ENCODE data around the gene LGALS9C.
A peak's percentile ranks its signal among the peaks of the same experiment; 100 is the strongest.
"Not testable (repeated sequence)": the region's sequence is repeated elsewhere in the genome, so short reads cannot be mapped to it uniquely, and the experiment has no call there.

LGALS9C gene

DNA sequence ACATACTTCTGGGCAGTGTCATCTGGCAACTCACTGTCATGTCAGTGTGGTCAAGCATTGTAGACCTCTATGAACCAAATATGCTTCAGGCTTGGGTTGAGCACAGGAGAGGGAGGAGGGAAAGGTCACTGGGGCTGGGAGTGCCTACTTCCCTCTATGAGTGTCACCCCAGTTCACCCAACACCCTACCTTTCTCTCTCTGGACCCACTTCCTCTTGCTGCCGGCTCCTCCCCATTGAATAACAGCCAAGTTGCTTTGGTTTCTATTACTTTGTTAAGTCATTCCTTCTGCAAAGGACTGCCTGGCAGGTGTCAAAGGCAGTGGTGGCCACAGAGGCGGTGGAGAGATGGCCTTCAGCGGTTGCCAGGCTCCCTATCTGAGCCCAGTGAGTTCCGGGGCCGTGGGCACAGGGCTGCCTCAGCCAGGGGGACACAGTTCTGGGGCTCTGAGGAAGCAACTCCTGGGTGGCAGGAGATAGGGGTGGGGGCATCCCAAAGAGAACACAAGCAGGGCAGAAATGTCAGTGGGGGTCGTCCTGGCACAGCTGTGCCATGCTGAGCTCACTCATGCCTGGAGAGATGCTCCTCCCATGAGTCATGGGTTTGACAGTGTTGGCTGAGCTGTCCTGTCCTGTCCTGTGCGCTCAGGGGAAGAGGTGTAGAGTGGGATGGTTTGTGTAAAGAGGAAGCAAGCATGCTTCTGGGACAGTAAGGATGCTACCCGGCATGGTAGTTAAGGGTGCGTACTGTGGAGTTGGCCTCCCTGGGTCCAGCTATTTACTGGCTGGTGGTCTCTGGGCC lies at the start of gene LGALS9C:
LGALS9C (plus strand) TSS at position 282 of the 801 bp plus-strand sequence; CDS start at position 348, 66 bp downstream.
- not testable (repeated sequence) for DNase-seq

DNA sequence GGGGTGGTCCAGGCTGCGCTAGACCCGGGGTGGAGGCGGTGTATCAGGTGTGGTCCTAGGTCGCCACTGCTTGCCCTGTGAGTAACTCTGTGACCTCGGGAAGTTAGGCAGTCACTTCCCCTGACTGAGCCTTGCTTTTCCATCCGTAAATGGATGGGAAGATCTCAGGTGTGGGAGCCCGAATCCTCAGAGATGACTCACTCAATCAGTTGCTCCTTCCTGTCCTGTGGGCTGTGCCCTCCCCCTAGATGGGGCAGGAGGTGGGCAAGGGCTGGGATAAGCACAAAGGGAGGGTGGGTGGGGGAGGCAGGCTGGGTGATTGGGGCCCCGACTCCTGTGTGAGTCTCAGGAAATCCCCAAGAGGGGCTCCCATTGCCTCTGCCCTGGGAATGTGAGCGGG lies 44.4 kb upstream of the LGALS9C start:
- not testable (repeated sequence) for DNase-seq

DNA sequence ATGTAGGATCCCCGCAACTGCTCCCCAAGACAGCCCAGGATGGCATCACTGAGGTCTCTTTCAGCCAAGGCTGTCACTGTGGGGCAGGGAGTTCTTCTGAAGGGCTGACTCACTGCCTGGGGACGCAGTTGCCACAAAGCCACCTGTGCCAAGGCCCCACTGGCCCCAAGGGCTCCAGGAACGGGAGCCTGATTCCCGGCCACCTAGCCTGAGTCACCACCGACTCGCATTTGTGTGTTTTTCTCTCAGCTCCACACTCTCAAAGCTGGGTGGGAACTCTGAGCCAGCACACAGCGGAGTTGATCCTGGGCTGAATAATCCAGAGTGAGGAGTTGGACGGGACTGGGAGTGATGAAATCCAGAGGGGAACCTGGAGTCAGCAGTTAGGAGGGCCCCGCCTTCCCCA lies 37.1 kb upstream of the LGALS9C start:
- not testable (repeated sequence) for DNase-seq

DNA sequence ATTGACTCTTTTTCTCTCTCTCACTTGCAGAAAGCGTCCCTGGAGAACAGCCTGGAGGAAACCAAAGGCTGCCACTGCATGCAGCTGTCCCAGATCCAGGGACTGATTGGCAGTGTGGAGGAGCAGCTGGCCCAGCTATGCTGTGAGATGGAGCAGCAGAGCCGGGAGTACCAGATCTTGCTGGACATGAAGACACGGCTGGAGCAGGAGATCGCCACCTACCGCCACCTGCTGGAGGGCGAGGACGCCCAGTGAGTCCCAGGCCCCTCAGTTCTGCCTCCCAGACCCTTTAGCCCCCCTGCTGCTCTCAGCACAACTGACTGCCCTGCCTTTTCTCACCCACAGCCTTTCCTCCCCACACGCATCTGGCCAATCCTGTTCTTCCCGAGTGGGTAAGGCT lies 34.5 kb upstream of the LGALS9C start:
- DNase-seq = not testable (repeated sequence)

DNA sequence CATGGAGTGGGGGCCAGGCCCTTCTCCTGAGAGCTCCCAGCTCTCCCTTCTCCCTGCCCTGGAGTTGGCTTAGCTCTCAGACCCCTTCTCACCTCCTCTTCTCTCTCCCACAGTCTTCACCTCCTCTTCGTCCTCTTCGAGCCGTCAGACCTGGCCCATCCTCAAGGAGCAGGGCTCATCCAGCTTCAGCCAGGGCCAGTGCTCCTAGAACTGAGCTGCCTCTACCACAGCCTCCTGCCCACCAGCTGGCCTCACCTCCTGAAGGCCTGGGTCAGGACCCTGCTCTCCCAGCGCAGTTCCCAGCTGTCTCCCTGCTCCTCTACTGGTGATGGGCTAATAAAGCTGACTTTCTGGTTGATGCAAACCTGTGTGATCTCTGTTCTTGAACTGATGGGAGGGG lies 34.1 kb upstream of the LGALS9C start:
- not testable (repeated sequence) for DNase-seq

DNA sequence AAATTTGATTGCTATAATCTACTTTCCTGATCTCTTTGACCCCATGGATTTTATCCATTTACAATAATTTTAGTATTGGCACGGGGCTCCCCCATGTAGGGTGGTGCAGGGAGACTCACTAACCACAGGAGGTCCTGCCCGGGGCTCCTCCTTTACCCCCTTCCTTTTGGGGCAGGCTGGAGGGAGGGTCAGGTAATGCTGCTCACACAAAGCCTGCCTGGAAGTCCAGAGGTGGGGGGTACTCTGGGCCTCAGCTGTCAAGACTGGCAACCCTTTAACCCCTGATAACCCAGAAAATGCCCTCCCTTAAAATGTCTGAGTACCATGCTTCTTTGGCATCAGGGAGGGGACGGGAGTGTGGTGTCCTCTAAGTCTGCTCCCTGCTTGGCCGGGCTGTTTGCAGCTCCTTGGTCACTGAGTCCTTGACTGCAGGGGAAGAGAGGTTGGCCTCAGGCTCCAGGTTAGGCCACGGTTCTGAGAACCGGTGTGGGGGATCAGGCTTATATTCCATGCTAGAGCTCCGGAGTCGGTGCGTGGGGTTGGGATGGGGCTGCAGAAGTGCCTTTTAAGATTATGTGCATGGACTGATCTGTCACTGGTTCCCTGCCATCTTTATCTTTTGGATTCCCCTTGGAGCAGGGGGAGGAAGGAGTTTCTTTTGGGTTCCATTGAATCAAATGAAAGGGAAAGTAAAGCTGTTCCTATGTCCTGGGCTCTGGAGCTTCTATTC lies 28.9 kb upstream of the LGALS9C start:
- not testable (repeated sequence) for DNase-seq

DNA sequence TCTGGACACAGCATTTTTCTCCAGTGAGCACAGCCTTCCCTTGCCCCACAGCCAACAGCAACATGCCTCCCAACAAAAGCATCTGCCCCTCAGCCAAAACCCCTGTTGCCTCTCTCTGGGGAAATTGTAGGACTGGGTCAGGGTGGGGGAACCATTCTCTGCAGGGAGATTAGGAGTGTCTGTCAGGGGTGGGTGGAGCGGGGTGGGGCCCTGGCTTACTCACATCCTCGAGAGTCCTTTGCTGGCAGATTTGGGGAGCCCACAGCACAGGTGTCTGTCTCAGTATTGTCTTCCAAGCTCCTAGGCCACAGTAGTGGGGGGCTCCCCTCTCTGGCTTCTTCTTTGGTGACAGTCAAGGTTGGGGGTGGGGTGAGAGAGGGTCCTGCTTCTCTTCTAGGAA lies 28.3 kb upstream of the LGALS9C start:
- not testable (repeated sequence) for DNase-seq

DNA sequence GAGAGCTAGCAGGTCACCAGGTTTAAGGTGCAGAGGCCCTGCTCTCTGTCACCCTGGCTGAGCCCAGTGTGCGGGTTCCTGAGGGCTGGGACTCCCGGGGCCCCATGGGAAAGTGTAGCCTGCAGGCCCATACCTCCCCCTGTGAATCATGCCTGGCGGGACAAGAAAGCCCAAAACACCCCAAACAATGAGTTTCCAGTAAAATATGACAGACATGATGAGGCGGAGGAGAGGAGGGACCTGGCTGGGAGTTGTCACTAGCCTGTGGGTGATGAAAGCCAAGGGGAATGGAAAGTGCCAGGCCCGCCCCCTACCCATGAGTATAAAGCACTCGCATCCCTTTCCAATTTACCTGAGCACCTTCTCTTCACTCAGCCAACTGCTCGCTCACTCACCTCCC lies 26.8 kb upstream of the LGALS9C start:
- DNase-seq = not testable (repeated sequence)

DNA sequence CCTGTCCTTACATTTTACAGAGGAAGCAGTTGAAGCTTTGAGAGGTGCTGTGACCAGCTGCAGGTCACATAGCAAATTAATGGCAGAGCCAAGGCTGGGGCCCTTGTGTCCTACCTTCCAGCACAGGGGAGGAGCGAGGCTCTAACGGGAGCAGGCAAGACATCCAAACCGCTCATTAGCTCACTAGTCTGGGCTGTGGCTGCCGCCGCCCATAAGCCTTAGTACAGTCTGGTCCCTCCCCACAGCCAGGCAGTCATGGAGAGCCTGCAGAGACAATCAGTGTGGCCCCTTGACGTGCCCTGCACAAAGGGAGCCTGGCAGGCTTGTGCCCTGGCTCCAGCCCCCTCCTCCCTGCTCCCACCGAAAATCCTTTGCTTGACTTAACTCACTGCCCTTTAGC lies 25.6 kb upstream of the LGALS9C start:
- DNase-seq = not testable (repeated sequence)

DNA sequence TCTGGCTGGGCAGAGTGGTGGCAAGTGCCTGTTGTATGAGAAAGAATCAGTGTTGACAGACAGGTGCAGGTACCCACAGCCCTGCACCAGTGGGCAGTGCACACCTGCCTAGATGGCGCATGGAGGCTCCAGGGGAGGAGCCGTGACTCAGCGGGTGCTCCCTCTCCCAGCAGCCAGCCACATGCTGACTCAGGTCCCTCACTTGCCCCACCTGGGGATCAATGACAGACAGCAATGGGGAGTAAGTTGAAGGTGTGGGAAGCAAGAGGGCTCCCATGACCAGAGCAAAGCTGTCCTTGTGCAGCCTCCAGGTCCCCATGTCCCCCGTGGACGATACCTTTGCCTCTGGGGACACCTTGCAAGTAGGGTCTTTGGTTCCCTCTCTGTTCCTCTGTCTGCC lies 24.6 kb upstream of the LGALS9C start:
- DNase-seq = not testable (repeated sequence)

DNA sequence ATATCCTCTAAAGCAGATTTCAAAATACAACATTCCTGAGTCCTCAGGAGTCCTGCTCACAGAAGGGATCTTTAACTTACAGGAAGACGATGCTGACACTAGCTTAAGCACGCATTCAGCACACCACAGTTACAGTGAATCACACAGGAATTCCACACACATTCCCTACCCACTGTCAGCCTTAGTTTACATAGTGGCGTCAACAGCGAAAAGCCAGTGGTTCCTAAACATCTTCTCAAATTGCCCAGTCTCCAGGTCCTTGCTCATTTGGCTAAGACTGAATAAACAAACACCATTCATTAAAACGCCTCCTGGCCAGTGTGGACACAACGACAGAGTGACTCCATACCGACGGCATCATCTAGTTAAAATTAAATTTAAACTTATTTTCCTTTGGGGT lies 17.6 kb upstream of the LGALS9C start:
- DNase-seq = not testable (repeated sequence)

DNA sequence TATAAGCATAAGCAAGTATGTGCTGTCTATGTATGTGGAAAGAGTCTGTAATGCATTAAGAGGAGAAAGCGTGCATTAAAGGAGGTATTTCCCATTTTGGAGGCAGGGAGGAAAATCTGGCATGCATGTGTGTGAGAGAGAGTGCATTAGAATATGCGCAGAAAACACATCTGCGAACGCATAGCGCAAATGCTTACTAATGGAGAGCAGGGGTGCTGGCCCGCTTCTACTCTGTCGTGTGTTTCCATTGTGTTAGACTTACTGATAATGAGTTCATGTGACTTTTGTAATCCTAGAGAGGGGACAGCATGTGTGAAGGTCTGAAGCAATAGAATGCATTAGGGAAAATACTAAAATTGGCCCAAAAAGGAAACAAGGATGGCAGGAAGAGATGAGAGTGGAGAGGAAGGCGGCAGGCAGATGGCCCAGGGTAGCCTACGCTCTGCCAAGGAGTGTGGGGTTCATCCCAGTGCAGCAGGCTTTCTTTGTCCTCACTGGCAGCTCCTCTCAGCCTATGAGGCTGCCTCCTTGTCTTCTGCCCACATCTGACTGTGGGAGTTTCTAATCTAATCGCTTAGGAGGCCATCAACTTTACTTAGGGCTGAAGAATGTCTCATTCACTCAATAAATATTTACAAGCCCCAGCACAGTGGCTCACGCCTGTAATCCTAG lies 12.6 kb upstream of the LGALS9C start:
- peak in 1 of 14 donors; percentile 62 for DNase-seq

DNA sequence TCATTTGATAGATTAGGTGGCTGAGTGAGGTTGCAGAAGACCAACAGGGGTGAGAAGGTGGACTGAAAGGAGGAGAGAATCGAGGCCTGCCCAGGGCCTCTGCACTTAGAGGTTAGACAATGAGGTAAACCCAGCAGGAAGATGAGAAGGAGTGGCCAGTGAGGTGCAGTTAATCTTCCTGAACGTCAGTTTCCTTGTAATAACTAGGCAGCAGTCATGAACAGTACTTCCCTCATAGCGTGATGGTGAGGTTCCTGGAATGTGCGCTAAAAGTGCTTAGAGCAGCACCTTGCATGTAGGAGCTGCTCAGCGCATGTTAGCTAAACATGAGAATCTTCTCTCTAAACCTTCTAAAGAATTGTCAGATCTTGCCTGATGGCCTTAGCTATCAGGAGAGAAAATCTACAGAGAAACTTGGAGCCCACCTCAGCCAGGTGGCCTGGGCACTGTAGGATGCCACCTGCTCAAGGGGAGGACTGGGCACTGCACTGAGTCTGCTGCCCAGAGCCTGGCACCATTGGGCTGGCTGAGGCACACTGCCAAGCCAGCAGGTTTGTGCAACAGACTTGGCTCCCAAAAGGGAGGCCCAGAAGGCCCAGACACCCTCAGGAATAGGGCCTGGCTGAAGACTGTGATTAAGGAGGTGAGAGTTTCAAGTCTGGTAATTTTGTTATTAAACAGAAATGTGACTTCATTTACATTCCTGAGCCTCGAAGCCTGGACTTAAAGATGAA lies 10.2 kb upstream of the LGALS9C start:
- DNase-seq = peak in 1 of 14 donors; percentile 76

DNA sequence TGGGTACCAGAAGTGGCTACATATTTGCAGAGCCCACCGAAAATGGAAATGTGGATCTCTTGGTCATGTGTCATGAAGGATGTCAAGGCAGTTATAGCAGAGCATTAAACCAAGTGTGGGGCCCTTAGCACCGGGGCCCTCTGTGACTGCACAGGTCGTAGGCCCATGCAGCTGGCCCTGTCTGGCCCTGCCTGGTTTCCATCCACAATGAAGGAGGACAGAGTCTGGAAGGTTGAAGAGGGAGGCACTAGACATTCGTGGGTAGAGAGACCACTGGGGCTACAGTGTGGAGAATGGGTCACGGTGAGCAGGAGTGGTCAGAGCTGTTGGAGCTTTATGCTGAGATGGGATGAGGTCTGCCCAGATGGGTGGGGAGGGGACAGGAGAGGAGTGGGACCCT lies 9.6 kb upstream of the LGALS9C start:
- not testable (repeated sequence) for DNase-seq

DNA sequence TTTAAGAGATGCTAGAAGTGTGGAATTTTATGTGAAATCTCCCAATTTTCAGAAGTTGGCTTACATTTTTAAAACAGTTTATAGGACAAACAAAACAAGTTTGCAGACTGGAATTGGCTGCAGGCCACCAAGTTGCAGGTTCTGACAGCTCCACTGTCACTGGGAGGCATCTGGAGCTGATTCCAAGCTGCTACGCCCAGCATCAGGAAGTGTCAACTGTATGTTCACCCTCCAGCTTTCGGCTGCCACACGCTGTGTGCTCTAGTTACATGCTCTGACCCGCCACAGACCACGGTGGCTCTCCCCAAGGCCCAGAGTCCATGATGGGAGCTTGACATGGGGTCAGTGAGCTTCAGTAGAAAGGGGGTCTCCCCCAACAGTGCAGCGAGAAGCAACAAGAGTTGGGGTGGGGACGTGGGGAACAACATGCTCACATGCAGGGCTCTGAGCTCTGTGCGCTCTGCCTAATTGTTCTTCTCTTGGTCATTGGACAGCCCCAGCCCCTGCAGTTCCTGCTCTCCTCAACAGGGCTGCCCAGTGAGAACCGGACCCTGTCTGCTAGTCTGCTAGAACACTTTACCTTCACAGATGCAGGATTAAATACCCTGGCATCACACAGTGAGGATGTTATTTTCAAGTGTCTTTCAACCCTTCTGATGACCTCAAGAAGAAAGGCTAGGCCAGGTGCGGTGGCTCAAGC lies 8.0 kb upstream of the LGALS9C start:
- not testable (repeated sequence) for DNase-seq

DNA sequence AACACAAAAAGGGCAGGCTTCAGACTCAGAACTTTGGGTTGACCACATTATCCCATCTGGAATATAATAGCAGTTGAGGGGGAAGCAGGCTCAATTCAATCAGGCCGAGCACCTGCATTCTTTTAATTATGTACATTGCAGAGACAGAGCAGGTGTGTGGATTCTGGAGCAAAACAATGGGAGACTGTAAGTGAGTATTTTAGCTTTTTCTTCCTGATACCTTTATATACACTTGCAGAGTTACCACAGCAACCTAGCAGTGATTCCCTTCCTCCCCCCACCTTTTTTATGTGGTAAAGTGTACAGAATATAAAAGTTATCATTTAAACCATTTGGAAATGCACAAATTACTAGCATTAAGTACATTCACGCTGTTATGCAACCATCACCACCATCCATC lies 6.8 kb upstream of the LGALS9C start:
- DNase-seq = not testable (repeated sequence)

DNA sequence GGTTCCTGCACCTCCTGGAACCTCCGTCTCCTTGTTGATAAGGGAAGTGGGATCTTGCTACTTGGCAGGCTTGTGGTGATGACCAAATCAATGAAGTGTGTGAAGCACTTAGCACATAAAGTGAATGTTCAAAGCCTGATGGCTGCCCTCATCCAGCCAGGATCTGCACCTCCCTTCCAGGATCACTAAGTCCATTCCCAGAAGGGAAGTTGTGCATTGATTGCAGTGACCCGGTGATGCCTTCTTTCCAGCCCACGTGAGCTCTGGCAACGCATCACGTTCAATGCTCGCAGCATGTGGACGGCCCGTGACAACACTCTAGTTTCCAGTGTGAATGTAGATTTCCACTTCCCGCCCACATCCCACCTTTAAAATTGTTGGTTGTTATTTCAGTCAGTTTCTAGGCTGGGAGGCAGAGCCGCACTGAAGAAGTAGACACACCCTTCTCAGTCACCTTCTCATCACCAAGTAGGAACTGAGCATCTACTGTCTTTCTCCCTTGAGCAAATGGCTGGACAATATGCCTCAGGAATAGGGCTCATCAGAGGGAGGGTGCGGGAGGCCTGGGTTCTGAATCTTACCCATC lies 6.2 kb upstream of the LGALS9C start:
- not testable (repeated sequence) for DNase-seq

DNA sequence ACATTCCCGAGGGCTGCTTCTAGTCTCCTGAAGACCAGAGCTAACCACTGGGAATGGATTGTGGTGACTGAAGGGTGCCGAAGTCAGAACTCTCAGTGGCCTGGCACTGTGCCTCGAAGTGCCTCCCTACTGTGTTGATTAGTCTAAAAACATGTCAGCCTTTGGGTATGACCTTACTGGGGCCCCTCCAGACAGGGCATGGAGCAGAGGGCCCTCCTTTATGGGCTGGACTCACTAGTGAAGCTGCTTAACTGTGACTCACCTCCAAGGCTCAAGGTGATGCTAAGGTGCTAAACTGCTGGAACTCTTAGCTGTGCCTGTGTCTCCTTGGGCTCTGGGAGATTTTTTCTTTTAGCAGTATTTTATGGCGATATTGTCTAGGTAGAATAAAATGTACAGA lies 2.6 kb upstream of the LGALS9C start:
- not testable (repeated sequence) for DNase-seq

DNA sequence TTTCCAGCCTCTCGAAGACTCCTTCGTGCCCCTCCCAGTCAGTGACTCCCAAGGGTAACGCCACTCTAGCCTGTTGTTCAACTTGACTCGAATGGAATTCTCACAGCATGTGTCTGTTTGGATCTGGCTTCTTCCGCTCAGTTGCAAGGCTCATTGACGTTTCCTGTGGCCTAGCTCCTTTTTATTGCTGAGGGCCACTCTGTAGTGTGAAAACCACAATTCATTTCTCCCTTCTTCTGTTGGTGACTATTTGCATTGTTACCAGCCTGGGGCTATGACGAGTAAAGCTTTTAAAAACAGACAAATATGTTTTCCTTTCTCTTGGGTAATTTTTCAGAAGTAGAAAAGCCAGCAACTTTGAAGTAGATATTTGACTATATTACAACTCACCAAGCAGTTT lies 1.8 kb upstream of the LGALS9C start:
- DNase-seq = not testable (repeated sequence)

DNA sequence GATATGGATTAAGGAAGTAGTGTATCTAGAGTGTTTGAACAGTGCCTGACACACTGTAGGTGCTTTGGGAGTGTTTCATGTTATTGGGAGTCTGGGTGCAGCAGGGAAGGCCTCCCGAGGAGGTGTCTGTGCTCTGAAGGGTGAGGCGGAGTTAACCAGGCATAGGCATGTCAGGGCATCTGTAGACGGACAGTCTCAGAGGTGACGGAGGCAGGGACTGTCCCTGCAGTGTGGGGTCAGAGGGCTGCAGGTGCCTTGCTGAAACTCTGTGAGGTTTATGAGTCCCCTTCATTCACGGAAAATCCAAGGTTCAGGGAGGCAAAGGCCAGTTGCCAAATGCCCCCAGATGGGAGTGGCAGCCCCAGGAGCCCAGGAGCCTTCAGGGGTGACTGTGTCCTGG lies 778 bp downstream of the LGALS9C start:
- DNase-seq = not testable (repeated sequence)

DNA sequence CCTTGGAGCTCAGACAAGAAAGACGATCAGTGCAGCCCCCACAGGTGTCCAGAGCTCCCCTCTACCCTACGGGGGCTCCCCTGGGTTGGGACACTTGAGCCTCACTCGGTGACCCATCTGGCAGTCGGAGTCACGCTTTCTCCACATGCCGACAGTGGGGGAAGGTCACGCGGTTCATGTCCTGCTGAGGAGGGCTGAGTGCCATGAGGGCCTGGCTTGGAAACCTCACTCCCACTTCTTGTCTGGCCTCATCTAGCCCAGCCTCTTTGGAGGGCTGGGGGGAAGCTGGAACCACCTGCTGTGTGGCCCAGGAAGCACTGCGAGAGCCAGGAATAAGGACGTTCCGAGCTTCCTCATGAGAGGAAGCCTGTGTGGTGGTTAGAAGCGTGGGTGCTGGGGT lies 1.8 kb downstream of the LGALS9C start:
- not testable (repeated sequence) for DNase-seq

Data from C1 segment of cervical spinal cord (tissue), 14 donors.